Gastrocnemius medialis (tissue), 4 donors: Measurements from ENCODE around the gene TMED8.

Source experiments
- CTCF ChIP-seq, 5 experiments: fragments of 450-650 bp in 3 of 5; fragments of 200-600 bp in 2 of 5; sonication (generic) in 2 of 5; IDR thresholded peaks in 4 of 5; conservative IDR thresholded peaks in 1 of 5; 1 replicate in 4 of 5; 2 replicates in 1 of 5; pipeline ENCODE4 v1.5.1; 2016 to 2019; ENCODE audit warnings: antibody characterized with exemption in 5 of 5, mild to moderate bottlenecking in 3 of 5, moderate library complexity in 3 of 5
- POLR2A ChIP-seq, 2 donors: fragments of 450-650 bp; IDR thresholded peaks; one replicate each; pipeline ENCODE4 v1.6.1; 2017; ENCODE audit warnings: antibody characterized with exemption in 2 of 2, mild to moderate bottlenecking in 2 of 2, moderate library complexity in 2 of 2

GRCh38 chr14:77329872-77330271 lies 47.0 kb downstream of the TMED8 start:
- TF ChIP-seq POLR2A (IDR thresholded peaks at IDR 0.05) (no peak), CTCF (IDR thresholded peaks at IDR 0.05 in 4 of 5, conservative IDR thresholded peaks at IDR 0.05 in 1 of 5) (no peak)
